NK-92 (cell line): ENCODE results near the gene SGCA.

Experiments used
- DNase-seq: peaks from one replicate; lab custom pipeline; 2025; ENCODE audit not compliant: unreplicated experiment; lab: John Stamatoyannopoulos, UW

Gene SGCA

DNA sequence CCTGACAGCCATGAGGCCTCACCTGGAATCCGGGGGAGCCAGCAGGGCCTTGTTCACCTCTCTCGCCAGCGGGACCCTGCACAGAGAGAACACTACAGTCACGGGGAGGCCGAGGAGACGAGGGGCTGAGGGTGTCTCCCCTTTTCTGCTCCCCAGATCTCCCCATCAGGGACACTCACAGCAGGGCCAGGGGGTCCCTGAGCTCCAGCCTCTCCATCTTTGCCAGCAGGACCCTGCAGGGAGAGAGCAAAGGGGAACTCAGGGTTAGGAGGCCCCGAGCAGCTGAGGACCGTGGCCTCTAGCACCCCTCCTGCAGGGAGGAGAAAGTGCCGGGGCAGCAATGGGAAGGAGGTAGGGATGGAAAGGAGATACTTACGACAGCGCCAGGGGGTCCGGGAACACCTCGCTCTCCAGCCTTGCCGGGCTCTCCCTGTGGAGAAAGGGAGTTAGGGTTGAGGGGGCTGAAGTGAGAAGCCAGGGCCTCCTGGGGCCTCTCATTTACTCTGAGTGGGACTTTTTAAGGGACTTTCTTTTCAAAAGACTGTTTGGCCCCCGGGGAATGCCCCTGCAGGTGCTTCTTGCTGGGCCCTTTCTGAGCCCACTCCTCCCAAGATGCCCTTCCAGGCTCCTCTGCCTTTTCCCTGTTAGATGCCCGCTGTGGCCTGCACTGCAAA, 26.9 kb downstream of the SGCA start:
- DNase-seq = no peak

DNA sequence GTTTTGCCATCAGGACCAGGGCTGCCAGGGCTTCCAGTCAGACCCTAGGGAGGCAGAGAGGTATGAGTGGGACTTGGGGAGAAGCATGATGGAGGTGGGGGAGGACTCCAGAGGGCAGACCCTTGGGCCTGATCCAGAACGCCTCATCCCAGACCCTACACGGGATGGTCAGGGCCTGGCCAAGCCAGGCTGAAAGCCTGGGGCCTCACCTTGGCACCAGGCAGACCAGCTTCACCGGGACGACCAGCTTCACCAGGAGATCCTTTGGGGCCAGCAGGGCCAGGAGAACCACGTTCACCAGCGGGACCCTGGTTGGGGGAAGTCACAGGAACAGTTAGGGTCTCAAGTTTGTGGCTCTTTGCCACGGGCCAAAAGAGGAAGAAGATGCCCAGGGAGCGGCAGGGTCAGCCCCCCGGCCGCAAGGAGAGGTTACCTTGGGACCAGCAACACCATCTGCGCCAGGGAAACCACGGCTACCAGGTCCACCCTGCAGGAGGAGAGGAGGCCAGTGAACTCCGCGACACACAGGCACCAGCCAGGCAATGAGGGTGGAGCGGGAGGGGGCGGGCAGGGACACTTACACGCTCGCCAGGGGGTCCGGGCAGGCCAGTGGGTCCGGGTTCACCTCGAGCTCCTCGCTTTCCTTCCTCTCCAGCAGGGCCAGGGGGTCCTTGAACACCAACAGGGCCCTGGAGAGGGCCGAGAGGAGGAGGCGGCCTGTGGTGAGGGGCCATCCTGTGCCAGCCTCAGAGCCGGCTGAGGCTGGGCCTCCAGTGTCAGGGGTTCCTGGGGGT, 28.5 kb downstream of the SGCA start:
- no peak for DNase-seq

DNA sequence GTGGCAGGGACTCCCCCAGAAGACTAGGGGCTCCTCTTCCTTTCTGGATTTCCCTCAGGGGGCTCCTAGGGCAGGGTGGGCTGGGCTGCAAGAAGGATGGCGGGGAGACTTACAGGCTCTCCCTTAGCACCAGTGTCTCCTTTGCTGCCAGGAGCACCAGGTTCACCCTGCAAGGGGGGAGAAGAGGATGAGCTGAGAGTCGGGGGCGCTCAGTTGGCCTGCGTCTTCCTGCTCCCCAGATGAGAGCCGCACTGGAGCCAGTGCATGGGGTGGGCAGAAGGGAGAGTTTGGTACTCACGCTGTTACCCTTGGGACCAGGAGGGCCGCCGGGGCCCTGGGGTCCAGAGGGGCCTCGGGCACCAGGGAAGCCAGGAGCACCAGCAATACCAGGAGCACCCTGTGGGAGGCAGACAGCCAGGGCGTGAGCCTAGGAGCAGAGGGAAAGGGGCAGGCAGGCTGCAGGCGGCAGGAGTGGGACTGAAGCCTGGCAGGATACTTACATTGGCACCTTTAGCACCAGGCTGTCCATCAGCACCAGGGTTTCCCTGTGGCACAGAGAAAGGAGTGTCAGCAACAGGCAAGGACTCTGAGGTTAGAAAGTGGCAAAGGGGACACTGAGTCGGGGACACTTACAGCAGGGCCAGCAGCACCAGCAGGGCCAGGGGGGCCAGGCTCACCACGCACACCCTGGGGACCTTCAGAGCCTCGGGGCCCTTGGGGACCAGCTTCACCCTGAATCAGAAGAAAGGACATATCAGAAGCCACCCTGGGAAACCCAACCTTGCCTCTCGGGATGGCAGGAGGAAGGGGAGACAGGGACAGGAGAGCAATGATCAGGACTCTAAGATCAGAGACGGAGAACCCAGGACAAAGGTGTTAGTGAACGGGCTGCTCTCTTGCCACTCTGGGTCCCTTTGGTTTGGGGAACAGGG, 29.4 kb downstream of the SGCA start:
- DNase-seq = no peak

DNA sequence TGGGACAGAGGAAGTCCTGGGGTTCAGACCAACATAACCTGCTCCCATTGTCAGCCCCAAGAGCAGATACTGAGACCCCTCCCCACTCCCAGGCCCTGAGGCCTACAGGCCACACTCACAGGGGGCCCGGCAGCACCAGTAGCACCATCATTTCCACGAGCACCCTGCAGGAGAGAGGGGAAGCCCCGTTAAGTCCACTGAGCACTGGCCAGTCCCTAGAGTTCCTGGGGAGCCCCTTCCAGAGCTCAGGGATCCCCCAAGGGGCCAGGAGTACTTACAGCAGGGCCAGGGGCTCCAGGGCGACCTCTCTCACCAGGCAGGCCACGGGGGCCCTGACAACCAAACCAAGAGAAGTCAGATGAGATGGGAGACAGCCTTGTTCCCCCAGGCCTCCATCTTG, 30.2 kb downstream of the SGCA start:
- no peak for DNase-seq

DNA sequence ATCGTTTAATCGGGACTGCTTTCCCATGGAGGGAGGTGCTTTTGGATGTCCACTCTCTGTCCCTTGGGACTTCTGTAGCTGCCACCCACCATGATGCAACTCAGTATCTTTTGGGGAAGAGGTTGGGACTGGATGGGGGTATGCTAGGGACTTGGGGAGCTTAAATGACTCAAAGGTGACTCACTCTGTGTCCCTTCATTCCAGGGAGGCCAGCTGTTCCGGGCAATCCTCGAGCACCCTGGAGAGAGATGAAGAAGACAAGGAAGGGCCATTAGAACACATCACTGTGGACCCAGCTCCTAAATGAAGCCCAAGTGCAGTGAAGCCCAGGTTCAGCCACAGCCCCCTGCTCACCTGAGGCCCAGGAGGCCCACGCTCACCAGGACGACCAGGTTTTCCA, 31.0 kb downstream of the SGCA start:
- DNase-seq = no peak

DNA sequence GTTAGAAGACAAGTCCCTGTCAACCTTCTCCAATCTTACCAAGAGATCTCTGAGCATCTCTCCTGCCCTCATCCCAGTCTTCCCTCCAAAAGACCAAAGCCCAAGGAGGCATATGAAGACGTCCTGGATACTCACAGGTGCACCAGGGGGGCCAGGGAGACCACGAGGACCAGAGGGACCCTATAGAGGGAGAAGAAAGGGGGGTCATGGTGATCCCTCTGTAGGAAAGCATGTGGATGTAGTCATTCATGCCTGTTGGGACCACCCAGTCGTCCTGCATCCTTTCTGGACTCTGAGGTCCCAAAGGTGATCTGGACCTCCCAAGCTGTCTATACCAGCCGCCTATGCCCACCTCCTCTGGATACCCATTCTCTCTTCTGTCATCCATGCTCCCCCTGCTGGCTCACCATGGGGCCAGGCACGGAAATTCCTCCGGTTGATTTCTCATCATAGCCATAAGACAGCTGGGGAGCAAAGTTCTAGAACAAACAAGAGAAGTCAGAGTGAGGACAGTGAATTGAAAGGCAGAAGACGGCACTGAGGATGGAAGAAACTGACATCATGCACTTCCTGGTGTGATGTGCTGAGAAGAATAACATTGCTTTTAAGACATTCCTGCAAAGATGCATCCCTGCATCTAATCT, 32.3 kb downstream of the SGCA start:
- no peak for DNase-seq

DNA sequence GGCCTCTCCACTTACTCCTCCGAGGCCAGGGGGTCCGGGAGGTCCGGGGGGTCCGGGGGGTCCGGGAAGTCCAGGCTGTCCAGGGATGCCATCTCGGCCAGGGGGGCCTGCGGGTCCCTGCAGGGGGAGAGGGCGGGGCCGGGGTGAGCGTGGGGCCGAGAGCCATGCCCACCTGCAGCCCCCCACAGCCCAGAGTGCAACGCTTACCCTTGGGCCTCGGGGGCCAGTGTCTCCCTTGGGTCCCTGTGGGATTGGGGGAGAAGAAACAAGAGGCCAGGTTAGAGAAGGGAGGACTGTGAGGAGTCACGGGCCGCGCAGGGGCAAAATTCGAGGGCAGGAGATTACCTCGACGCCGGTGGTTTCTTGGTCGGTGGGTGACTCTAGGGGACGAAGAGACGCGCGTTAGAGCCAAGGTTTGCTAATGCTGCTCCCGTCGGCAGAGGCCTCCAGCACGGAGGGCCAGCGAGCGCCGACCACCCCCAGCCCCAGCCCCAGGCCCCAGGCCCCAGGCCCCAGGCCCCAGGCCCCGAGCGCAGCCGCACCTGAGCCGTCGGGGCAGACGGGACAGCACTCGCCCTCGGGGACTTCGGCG, 33.5 kb downstream of the SGCA start:
- no peak for DNase-seq

DNA sequence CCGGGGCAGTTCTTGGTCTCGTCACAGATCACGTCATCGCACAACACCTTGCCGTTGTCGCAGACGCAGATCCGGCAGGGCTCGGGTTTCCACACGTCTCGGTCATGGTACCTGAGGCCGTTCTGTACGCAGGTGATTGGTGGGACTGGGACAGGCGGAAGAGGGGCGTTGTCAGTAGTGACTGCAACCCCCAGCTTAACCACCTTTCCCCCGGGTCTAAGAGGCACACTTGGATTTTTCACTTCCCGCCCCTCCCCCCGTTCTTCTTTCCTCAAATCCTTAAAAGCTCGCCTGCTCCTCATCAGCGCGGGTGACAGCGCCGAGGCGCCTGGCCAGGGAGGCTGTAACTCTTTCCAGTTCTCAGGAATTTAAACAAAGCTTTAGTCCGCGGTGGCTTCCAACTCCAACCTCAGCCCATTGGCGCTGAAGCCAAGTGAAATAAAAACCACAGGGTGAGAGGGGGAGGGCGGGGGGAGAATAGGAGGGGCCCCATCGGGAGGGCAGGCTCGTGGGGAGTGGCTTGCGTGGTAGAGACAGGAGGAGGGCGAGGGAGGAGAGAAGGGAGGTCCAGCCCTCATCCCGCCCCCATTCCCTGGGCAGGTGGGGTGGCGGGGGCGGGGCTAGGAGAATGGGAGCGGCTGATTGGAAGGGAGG, 34.1 kb downstream of the SGCA start:
- no peak for DNase-seq

DNA sequence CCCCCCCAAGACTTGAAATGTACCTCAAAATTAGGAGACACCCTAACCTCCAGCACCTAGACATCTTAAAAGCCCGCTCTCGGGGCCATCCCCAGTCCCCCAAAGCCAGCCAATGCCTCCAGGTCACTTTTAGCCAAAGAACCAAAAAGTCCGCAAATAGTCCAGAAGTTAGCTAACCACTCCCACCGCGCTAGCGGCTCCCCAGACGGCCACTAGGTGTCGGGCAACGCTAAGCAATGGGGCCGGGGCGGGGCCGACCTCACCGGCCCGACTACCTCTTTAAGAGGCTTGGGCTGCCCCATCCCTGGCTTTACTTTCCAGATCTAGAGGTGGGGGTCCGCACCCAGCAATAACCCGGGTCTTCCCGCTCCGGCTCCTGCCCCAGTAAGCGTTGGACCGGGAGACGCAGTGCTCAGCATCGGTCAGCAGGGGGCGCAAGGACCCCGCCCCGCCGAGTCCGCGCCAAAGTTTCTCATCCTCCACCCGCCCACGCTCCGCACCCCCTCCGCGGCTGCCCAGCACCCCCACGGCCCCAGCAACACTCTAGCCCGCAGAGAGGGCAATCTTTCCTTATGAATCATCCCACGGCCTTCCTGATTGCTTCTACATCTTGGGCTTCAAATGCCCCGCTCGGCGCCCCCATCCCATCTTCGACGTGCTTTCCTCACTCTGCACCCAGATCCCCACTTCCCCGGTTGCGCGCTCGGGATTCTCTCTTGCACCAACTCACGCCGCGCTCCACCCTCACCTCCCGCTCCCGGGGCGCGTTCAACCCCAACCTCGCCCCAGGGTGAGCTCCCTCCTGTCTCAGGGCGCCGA, 34.9 kb downstream of the SGCA start:
- no peak for DNase-seq

DNA sequence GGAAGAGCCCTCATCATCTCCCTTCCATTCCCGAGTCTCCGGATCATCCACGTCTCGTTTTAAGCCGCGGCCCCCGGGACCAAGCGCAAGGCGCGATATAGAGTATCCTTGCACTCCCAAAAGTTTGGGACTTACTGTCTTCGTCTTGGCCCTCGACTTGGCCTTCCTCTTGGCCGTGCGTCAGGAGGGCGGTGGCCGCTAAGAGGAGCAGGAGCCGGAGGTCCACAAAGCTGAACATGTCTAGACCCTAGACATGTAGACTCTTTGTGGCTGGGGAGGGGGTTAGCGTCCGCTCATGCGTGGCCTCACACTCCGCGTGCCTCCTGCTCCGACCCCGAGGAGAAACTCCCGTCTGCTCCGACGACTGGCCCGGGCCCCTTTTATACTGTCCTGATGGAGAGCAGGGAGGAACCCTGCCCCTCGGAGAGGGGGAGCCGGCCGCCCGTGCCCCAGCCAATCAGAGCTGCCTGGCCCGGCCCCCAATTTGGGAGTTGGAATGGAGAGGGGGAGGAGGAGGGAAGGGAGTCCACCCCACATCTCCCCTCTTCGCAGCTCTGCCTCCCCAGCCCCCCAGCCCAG, 35.6 kb downstream of the SGCA start, which contains the start of gene COL1A1:
COL1A1 (minus strand) TSS at position 356 of the 579 bp plus-strand sequence; CDS start at position 238, 118 bp downstream.
- DNase-seq = no peak

DNA sequence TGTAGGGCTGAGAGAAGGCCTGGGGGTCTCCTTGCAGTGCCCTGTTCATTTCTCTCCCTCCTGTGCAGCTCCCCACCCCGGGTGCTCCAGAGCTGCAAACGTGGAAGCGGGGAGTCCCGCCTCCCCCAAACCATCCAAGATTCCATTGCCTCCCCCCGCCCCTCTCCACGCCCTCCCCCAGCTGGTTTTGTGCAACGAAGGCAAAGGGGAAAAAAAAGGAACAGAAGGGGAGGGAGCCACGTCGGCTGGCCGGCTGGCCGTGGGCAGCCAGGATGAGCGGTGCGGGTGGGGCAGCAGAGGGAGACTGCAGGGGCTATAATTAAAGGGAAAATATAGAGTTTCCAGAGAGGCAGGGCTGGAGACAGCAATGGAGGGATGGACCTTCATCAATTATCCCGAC, 37.3 kb downstream of the SGCA start:
- no peak for DNase-seq

DNA sequence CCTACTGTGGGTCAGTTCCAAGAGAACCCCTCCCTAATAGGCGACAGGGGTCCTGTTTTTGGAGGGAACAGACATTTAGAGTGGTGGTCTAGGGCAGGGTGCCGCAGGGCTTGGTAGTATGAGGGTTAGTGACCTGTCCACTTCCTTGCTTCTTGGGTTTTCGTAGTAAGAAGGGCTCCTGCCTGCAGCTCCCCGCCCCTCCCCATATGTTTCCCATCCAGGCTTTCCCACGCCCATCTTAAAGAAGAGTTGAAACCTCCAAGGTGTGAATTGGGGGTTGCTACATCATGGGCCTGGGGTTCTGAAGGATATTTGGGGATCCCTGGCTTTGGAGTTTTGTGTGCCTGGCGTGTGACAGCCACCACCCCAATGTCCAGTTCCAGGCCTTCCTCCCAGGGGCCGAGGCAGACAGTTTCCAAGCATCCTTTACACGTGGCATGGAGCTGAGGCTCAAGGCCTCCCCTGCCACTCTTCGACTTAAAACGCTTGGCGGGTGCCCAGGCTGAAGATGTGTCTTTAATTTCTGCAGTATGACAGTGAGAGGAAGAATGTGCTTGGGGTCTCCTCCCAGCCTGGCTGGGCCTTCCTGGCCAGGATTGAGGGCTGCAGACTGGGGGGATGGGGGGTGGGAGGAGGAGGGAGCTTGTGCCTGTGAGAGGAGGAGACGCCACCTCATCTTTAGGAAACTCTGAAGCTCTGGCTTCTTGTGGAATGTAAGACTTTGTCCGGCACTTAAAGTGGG, 38.0 kb downstream of the SGCA start:
- no peak for DNase-seq

DNA sequence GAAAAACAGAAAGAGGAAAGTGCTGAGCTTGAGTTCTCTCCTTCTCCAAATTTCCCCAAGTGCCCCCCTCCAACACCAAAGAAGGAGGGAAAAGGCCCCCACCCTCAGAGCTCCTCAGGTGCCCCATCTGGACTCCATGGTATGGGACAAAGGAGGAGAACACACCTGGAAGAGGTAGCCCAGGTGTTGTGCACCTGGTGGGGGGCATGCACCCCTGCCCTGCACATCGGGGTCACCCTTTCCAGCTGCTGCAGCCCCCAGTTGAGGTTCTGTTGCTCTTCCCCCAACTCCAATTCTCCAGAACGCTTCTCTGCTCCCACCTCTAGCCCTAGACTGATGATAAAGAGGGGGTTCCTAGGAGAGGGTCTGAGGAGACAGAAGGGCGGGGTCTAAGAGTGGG, 38.6 kb downstream of the SGCA start:
- DNase-seq = no peak

DNA sequence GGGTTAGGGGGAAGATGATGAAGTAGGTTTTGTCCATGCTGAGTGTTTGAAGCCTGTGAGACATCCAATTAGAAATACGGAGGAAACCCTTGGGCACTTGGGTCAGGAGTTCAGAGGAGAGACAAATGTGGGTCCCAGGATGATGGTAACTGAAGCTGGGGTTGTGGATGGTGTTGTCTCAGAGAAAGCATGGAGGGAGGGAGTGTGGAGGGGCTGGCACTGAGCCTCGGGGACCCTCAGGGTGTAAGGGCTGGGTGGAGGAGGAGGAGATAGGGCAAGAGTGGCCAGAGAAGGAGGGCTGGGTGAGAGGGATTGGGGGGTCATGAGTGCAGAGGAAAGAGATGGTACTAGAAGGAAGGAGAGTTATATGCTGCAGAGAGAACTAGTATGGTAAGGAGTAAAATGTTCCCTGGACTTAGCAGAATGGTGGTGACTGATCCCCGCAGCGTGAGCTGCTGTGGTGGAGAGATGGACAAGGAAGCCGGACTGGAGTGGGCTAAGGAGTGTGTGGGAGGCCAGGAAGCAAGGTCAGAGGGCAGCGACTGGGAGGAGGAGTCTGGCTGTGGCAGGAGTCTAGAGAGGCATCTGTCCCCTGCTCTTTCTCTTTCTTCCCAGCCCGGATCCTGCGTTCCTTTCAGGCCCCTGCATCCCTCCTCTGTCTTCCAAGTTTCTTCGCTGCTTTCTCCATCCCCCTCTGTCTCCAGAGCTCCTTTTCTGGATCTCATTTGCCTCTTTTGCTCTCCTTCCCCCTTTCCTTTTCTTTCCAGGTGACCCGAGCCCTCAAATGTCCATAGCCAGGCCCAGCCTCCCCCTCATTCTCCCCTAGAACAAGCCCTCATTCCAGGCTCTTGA, 39.5 kb downstream of the SGCA start:
- no peak for DNase-seq

DNA sequence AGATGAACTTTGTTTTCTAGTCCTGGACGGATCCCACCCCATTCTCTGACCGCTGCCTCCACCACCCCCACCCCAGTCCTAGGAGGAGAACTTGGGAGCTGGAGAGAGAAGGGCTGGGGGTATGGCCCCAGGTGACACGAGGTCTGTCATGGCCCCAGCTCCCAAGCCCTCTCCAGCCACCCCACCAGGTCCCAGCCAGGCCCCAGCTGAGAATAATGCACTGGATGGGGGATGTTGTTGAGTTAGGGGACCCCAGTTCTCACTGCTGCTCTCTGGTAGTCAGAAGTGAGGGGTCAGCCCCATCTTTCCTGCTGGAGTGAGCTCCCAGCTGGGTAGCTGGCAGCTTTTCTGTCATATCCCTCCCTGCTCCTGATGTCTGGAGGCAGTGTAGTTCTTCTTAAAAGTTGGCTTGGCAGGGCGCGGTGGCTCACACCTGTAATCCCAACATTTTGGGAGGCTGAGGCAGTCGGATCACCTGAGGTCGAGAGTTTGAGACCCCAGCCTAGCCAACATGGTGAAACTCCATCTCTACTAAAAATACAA, 40.2 kb downstream of the SGCA start:
- no peak for DNase-seq

DNA sequence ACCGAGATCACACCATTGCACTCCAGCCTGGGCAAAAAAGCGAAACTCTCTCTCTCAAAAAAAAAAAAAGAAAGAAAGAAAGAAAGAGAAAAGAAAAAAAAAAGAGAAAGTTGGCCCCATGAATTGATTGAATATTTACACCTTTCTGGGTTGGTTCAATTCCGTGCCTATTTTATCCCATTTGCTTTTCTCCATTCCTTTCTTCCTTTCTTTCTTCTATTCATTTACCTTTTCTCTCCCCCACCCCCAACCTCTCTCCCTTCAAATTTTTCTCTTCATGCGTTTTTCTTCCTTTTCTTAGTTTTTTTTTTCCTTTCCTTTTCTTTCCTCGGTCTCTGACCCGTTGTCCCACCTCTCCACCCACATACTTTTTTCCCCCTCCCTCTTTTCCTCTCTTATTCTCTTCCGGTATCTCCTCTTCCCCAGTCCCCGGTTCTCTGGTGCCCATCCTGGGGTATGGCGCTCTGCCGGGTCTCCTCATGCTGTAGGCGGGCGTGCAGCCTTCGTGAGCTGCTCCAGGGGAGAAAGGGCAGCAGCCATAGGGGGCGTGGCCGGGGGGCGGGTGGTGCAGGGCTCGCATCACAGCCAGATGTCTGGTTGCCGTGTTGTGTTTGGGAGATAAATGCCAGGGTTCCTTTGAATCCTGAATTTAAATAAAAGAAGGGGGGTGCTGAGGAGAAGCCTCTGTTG, 40.9 kb downstream of the SGCA start:
- DNase-seq = no peak
